Measurements from ENCODE around the gene LRCH1. TPM values are rescaled to one million over a fixed set of nuclear protein-coding genes. Genes with fewer than 3 reads are reported as not detected.

The LRCH1 gene
- total and polyA plus RNA-seq, 10 of the 15 experiments (the other 5 are each of a cell fraction or from before 2014, with no cell fraction given): 5.3 to 48.9 (median 14.4) TPM

DNA sequence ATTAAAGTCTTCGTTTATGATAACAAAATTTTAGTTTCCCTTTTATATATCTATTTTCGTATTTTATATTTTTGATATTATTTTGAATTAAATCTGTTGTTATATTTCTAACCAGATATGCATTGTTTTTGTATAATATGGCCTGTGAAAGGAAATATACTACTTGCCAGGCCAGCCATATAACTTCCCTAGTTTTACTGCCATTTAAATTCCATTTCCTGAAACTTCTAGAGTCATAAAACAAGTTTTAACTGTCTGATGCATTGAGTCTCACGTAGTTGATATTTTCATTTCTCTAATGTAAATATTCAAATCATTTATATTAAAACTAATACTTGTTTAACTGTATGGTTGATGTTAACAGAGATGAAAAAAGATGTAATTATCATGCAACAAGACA is 230.5 kb downstream of the LRCH1 start:
- intact Hi-C loops (cut with micrococcal nuclease; ENCODE audit: unreplicated experiment) (no loop called here), in situ Hi-C loops (cut with MboI) (no loop called here)
- Histone ChIP-seq H3K4me1 (ENCODE audit: control insufficient read depth, insufficient read depth, low read length) (no peaks in the 10 kb centered on the region), H3K9ac (ENCODE audit: control insufficient read depth, insufficient read depth, low read length) (no peak overlapping the region), H3K27me3 (replicated peaks in 1 of 2; ENCODE audit: control insufficient read depth in 2 of 2, insufficient read depth in 2 of 2, low read length in 1 of 2) (no peaks in the 10 kb centered on the region), H3K79me2 (ENCODE audit: control insufficient read depth, insufficient read depth, low read length) (no peaks in the 10 kb centered on the region), H3K9me3 (replicated peaks; ENCODE audit: control insufficient read depth, insufficient read depth, low read length) (no peaks in the 10 kb centered on the region), H4K20me1 (ENCODE audit: control insufficient read depth, insufficient read depth) (no peaks in the 10 kb centered on the region), H3K4me3 (no peak overlapping the region), H2AFZ (ENCODE audit: control insufficient read depth, low read depth, low read length) (no peak overlapping the region), H3K4me2 (ENCODE audit: control insufficient read depth, insufficient read depth) (no peak overlapping the region), H3K36me3 (ENCODE audit: control insufficient read depth in 2 of 2, insufficient read depth in 2 of 2, low read length in 1 of 2) (peaks cover 2 to 20% of the 10 kb centered on the region in 2 experiments), H3K27ac (ENCODE audit: control insufficient read depth, insufficient read depth) (no peak overlapping the region)
- TF ChIP-seq NFIC (IDR thresholded peaks at IDR 0.05; ENCODE audit: low read depth, low read length) (no peak), SP1 (IDR thresholded peaks at IDR 0.05; ENCODE audit: low read depth, low read length) (no peak), KDM1A (IDR thresholded peaks at IDR 0.05; ENCODE audit: borderline replicate concordance) (no peak), IKZF2 (IDR thresholded peaks at IDR 0.05) (no peak)
- TF ChIP-seq, protein P1, sequence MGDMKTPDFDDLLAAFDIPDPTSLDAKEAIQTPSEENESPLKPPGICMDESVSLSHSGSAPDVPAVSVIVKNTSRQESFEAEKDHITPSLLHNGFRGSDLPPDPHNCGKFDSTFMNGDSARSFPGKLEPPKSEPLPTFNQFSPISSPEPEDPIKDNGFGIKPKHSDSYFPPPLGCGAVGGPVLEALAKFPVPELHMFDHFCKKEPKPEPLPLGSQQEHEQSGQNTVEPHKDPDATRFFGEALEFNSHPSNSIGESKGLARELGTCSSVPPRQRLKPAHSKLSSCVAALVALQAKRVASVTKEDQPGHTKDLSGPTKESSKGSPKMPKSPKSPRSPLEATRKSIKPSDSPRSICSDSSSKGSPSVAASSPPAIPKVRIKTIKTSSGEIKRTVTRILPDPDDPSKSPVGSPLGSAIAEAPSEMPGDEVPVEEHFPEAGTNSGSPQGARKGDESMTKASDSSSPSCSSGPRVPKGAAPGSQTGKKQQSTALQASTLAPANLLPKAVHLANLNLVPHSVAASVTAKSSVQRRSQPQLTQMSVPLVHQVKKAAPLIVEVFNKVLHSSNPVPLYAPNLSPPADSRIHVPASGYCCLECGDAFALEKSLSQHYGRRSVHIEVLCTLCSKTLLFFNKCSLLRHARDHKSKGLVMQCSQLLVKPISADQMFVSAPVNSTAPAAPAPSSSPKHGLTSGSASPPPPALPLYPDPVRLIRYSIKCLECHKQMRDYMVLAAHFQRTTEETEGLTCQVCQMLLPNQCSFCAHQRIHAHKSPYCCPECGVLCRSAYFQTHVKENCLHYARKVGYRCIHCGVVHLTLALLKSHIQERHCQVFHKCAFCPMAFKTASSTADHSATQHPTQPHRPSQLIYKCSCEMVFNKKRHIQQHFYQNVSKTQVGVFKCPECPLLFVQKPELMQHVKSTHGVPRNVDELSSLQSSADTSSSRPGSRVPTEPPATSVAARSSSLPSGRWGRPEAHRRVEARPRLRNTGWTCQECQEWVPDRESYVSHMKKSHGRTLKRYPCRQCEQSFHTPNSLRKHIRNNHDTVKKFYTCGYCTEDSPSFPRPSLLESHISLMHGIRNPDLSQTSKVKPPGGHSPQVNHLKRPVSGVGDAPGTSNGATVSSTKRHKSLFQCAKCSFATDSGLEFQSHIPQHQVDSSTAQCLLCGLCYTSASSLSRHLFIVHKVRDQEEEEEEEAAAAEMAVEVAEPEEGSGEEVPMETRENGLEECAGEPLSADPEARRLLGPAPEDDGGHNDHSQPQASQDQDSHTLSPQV (IDR thresholded peaks at IDR 0.05): no peak
- BruUV-seq (replicated peaks): no TSS peak
- POLR2A ChIA-PET: no interaction called here
- no peak for FAIRE-seq
- DNase-seq (ENCODE audit: low read depth, low spot score): no peak
- no peak for ATAC-seq
- SMC1A ChIA-PET (ENCODE audit: uncharacterized antibody, unreplicated experiment): no interaction called here
- RAD21 ChIA-PET (ENCODE audit: unreplicated experiment): no interaction called here
- WGBS (ENCODE audit: insufficient coverage, insufficient replicate concordance, low lambda C conversion rate, missing lambda C conversion rate): 97% methylated on average over 3 of the region's 3 CpGs
- CTCF ChIA-PET: no interaction called here

Data from GM12878 (cell line).